Stomach (tissue), 19 donors: ENCODE data around the gene ILRUN. TPM values are rescaled to one million over a fixed set of nuclear protein-coding genes. Genes with fewer than 3 reads are reported as not detected.
"Not testable (repeated sequence)": the region's sequence is repeated elsewhere in the genome, so short reads cannot be mapped to it uniquely, and the experiment has no call there.

ENCODE experiments used
- DNase-seq, 2 donors: peaks; one replicate each; pipeline versions ENCODE4 v3.0.0 to v3.0.0-alpha.2; 2013 to 2019
- H3K27ac ChIP-seq, 5 donors: fragments of 200-600 bp in 4 of 5; sonication (generic) in 4 of 5; one replicate each; pipeline ENCODE4 v1.5.1; 2013 to 2019; ENCODE audit warnings: mild to moderate bottlenecking in 1 of 5, moderate library complexity in 1 of 5
- H3K27me3 ChIP-seq, 3 donors: fragments of 200-600 bp; sonication (generic); one replicate each; pipeline ENCODE4 v1.5.1; 2017 to 2019; ENCODE audit warnings: mixed run types in 1 of 3
- H3K36me3 ChIP-seq, 4 donors: fragments of 200-600 bp; sonication (generic); 1 replicate in 3 of 4; 2 replicates in 1 of 4; pipeline ENCODE4 v1.5.1; 2016 to 2019
- H3K4me1 ChIP-seq, 4 donors: fragments of 200-600 bp; sonication (generic); one replicate each; pipeline ENCODE4 v1.5.1; 2016 to 2019
- H3K4me3 ChIP-seq, 4 donors: fragments of 200-600 bp; sonication (generic) in 3 of 4; one replicate each; pipeline ENCODE4 v1.5.1; 2016 to 2019; ENCODE audit warnings: mild to moderate bottlenecking in 1 of 4
- H3K9me3 ChIP-seq, 4 donors: fragments of 200-600 bp; sonication (generic); one replicate each; pipeline ENCODE4 v1.5.1; 2016 to 2019
- EP300 ChIP-seq: sonication (generic); formaldehyde crosslinking; IDR thresholded peaks from one replicate; pipeline ENCODE4 v1.6.1; 2017; ENCODE audit warnings: antibody characterized with exemption
- POLR2A ChIP-seq, 4 donors: fragments of 450-650 bp; IDR thresholded peaks; one replicate each; pipeline ENCODE4 v1.6.1; 2016; ENCODE audit warnings: antibody characterized with exemption in 4 of 4, control low read depth in 2 of 4, mild to moderate bottlenecking in 1 of 4, moderate library complexity in 1 of 4
- POLR2AphosphoS5 ChIP-seq, 3 donors: sonication (generic); formaldehyde crosslinking; IDR thresholded peaks; one replicate each; pipeline ENCODE4 v1.6.1; 2016; ENCODE audit warnings: antibody characterized with exemption in 3 of 3
- WGBS, 5 donors: extraction: QIAGEN DNeasy Blood & Tissue Kit in 3 of 5; methylation state at CpG; one replicate each; pipeline versions ENCODE4 v1.1.5 to v1.1.7; 2013 to 2018; 5-methylcytosine and 5-hydroxymethylcytosine counted together
- intact Hi-C: fragments of 100-400 bp; cut with DNase I; formaldehyde crosslinking; loops from one replicate; pipeline ENCODE4 v1.15.1; 2023; ENCODE audit warnings: low total_unique reads
- long read RNA-seq, 10 donors: transcript quantifications; one replicate each; lab custom pipeline, GENCODE V29; 2026
- polyA plus RNA-seq, 3 donors: library from polyadenylated mRNA; stranded (reverse); fragments of 200-250 nt; gene quantifications; one replicate each; pipeline ENCODE4 v1.2.3, GENCODE V29; 2013
- total RNA-seq, 5 donors: library from RNA; depleted of rRNA; stranded (reverse); fragments of >200 nt; gene quantifications; one replicate each; pipeline versions ENCODE4 v1.1.0 to v1.2.3, GENCODE V29; 2014 to 2016
- TF ChIP-seq, protein P1 (sequence below), 7 experiments: fragments of 450-650 bp in 4 of 7; fragments of 200-600 bp in 3 of 7; sonication (generic) in 3 of 7; IDR thresholded peaks; one replicate each; pipeline ENCODE4 v1.5.1; 2016 to 2019; ENCODE audit warnings: antibody characterized with exemption in 7 of 7, control low read depth in 2 of 7, mild to moderate bottlenecking in 1 of 7
- donor health status: healthy with polysubstance abuse.
- donor health status: Bipolar disorder and iron deficiency.
- donor health status: healthy.

Gene ILRUN
- total RNA-seq (10 to 100 TPM; 27.4 to 89.3 (median 45.2) TPM), polyA plus RNA-seq (10 to 100 TPM; 27.0 to 44.7 (median 40.6) TPM)
- long read RNA-seq, donor 1, full-length matches to known transcripts: 4 of 9 reads
- long read RNA-seq, donor 1, partial matches to known transcripts: 5 of 9 reads
- long read RNA-seq, donor 1, other reads (novel, unspliced or antisense): 0 of 9 reads
- long read RNA-seq, donor 2, full-length matches to known transcripts: 2 of 15 reads
- long read RNA-seq, donor 2, partial matches to known transcripts: 13 of 15 reads
- long read RNA-seq, donor 2, other reads (novel, unspliced or antisense): 0 of 15 reads
- long read RNA-seq, donor 3, full-length matches to known transcripts: 2 of 7 reads
- long read RNA-seq, donor 3, partial matches to known transcripts: 5 of 7 reads
- long read RNA-seq, donor 3, other reads (novel, unspliced or antisense): 0 of 7 reads
- long read RNA-seq, donor 4: 0 reads
- long read RNA-seq, donor 5, full-length matches to known transcripts: 2 of 14 reads
- long read RNA-seq, donor 5, partial matches to known transcripts: 12 of 14 reads
- long read RNA-seq, donor 5, other reads (novel, unspliced or antisense): 0 of 14 reads
- long read RNA-seq, donor 6, full-length matches to known transcripts: 11 of 54 reads
- long read RNA-seq, donor 6, partial matches to known transcripts: 43 of 54 reads
- long read RNA-seq, donor 6, other reads (novel, unspliced or antisense): 0 of 54 reads
- long read RNA-seq, donor 7, full-length matches to known transcripts: 2 of 16 reads
- long read RNA-seq, donor 7, partial matches to known transcripts: 14 of 16 reads
- long read RNA-seq, donor 7, other reads (novel, unspliced or antisense): 0 of 16 reads
- long read RNA-seq, donor 8, full-length matches to known transcripts: 5 of 16 reads
- long read RNA-seq, donor 8, partial matches to known transcripts: 11 of 16 reads
- long read RNA-seq, donor 8, other reads (novel, unspliced or antisense): 0 of 16 reads
- long read RNA-seq, donor 9, full-length matches to known transcripts: 2 of 8 reads
- long read RNA-seq, donor 9, partial matches to known transcripts: 6 of 8 reads
- long read RNA-seq, donor 9, other reads (novel, unspliced or antisense): 0 of 8 reads
- long read RNA-seq, donor 10, full-length matches to known transcripts: 1 of 1 reads
- long read RNA-seq, donor 10, partial matches to known transcripts: 0 of 1 reads
- long read RNA-seq, donor 10, other reads (novel, unspliced or antisense): 0 of 1 reads

DNA sequence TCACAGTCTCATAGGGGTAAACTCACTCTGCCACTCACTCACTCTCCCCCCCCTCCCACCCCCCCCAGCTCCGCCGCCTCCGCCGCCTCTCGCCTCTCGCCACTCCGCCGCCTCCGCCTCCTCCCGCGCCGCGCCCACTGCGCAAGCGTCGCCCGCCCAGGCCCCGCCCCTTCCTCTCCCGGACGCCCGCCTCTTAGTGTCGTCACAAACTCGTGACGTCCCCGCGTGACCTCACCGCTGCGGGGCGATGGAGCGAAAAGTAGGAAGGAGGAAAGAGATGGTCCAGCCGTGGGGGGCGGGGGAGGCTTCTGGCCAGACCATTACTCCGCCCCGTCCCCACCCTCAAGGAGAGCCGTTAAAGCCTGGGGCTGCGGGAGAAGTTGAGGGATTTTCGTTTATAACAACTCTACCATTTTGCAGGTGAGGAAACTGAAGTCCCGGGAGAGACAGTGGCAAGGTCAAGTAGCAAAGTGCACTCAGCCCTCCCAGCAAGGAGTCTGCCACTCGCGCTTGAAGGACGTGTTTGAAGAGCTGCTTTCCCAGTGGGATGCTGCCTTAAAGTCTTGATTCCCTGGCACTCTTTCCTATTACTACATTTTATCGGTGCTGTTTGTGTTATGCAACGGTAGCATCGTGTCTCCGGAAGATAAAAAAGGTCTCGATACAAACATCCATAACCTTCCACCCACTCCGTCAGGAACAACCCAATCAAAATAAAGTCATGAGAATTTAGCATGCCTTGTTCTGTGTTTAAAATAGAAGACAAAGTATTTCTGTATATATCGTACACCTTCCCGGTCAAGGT is at the start of gene ILRUN:
Gene ILRUN, minus strand, starts transcription at position 29 of the 805 bp plus-strand sequence. CDS start 164 bp downstream, outside the sequence.
- H3K9me3 ChIP-seq: no peaks in the 10 kb centered on the region
- DNase-seq: peak; percentile 98 to 99
- H3K36me3 ChIP-seq: no peaks in the 10 kb centered on the region
- peak within 1 kb of the TSS; percentile 86 to 97 (median 88) for H3K4me3 ChIP-seq
- no peaks in the 10 kb centered on the region for H3K27me3 ChIP-seq
- intact Hi-C loops: no loop called here
- 4 to 10% (median 5%) methylated on average over 22 to 47 of the region's 49 CpGs for WGBS, 5 donors
- TF ChIP-seq, protein P1, sequence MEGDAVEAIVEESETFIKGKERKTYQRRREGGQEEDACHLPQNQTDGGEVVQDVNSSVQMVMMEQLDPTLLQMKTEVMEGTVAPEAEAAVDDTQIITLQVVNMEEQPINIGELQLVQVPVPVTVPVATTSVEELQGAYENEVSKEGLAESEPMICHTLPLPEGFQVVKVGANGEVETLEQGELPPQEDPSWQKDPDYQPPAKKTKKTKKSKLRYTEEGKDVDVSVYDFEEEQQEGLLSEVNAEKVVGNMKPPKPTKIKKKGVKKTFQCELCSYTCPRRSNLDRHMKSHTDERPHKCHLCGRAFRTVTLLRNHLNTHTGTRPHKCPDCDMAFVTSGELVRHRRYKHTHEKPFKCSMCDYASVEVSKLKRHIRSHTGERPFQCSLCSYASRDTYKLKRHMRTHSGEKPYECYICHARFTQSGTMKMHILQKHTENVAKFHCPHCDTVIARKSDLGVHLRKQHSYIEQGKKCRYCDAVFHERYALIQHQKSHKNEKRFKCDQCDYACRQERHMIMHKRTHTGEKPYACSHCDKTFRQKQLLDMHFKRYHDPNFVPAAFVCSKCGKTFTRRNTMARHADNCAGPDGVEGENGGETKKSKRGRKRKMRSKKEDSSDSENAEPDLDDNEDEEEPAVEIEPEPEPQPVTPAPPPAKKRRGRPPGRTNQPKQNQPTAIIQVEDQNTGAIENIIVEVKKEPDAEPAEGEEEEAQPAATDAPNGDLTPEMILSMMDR (IDR thresholded peaks at IDR 0.05): no peak
- TF ChIP-seq EP300 (peak; percentile 56), POLR2A (IDR thresholded peaks at IDR 0.05) (peak in 2 of 4 donors; percentile 16 to 40), POLR2AphosphoS5 (IDR thresholded peaks at IDR 0.05) (peak; percentile 70 to 88 (median 80))
- H3K4me1 ChIP-seq: peaks cover 17 to 47% (median 40%) of the 10 kb centered on the region in 4 donors
- H3K27ac ChIP-seq: peak within 1 kb of the TSS; percentile 92 to 97 (median 97)

DNA sequence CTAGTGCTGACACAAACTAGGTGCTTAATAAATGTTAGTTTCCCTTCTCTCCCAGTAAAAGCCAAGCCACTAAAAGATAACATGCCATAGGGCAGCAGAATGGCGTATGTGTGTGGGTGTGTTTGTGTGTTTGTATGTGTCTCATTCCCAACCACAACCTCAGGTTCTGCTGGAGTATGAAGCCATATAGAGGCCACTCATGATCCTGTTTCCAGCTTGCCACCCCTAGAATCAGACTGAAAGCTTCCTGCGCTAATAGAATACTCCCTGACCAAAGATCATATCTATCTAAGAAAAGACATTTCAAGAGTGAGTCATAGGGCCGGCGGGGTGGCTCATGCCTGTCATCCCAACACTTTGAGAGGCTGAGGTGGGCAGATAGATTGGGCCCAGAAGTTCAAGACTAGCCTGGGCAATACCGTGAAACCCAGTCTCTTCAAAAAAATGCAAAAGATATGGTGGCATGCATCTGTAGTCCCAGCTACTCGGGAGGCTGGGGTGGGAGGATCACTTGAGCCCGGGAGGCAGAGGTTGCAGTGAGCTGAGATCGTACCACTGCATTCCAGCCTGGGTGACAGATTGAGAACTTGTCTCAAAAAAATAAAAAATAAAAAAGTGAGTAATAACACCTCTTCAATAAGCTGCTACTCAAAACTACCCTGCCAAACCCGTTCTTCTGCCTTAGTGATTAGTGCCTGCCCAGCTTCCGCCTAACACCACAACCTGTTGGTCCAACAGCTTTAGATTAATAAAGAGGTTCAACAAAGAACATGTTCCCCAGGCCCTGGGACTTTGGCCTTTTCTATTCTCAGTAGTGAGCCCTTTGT is 48.9 kb upstream of the ILRUN start:
- 30 to 52% (median 45%) methylated on average over 10 of the region's 10 CpGs for WGBS, 5 donors
- intact Hi-C loops: no loop called here
- Histone ChIP-seq H3K36me3 (no peaks in the 10 kb centered on the region), H3K9me3 (no peaks in the 10 kb centered on the region), H3K4me3 (no peak overlapping the region), H3K27ac (peak overlapping the region; percentile 79 to 84 (median 82)), H3K4me1 (peaks cover 13 to 17% (median 15%) of the 10 kb centered on the region in 4 donors), H3K27me3 (no peaks in the 10 kb centered on the region)
- DNase-seq: peak; percentile 82 to 96
- TF ChIP-seq EP300 (no peak), POLR2AphosphoS5 (IDR thresholded peaks at IDR 0.05) (peak in 2 of 3 donors; percentile 64 to 78)

DNA sequence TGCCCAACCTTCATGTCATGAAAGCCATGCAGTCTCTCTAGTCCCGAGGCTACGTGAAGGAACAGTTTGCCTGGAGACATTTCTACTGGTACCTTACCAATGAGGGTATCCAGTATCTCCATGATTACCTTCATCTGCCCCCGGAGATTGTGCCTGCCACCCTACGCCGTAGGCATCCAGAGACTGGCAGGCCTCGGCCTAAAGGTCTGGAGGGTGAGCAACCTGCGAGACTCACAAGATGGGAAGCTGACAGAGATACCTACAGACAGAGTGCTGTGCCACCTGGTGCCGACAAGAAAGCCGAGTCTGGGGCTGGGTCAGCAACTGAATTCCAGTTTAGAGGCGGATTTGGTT is 47.7 kb upstream of the ILRUN start:
- peaks cover 13 to 17% (median 15%) of the 10 kb centered on the region in 4 donors for H3K4me1 ChIP-seq
- DNase-seq, intact Hi-C loops, H3K36me3 ChIP-seq, H3K27me3 ChIP-seq, H3K4me3 ChIP-seq, H3K9me3 ChIP-seq: not testable (repeated sequence)
- H3K27ac ChIP-seq: peak overlapping the region in 1 of 5 donors; percentile 82
- 93 to 97% (median 94%) methylated on average over 10 of the region's 10 CpGs for WGBS, 5 donors

DNA sequence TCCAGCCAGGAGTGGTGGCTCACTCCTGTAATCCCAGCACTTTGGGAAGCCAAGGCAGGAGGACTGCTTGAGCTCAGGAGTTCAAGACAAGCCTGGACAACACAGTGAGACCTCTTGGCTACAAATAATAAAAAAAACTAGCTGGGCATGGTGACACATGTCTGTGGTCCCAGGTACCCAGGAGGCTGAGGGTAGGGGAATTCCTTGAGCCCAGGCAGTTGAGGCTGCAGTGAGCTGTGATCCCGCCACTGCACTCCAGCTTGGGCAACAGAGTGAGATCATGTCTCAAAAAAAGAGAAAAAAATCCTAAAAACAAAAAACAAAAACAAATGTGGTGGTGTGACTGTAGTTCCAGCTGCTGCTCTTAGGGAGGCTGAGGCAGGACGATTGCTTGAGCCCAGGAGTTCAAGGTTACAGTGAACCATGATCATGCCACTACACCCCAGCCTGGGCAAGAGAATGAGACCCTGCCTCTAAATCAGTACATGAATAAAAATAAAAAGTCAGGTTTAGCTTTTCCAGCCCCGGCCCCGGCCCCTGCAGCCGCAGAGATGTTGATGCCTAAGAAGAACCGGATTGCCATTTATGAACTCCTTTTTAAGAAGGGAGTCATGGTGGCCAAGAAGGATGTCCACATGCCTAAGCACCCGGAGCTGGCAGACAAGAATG is 47.2 kb upstream of the ILRUN start:
- Histone ChIP-seq H3K27me3 (no peaks in the 10 kb centered on the region), H3K4me1 (peaks cover 13 to 17% (median 15%) of the 10 kb centered on the region in 4 donors), H3K36me3 (no peaks in the 10 kb centered on the region), H3K9me3 (no peaks in the 10 kb centered on the region), H3K27ac (no peak overlapping the region), H3K4me3 (no peak overlapping the region)
- 69 to 92% (median 86%) methylated on average over 7 of the region's 7 CpGs for WGBS, 5 donors
- intact Hi-C loops: no loop called here
- no peak for DNase-seq
- TF ChIP-seq, protein P1 (IDR thresholded peaks at IDR 0.05): no peak
- no peak for TF ChIP-seq POLR2A (IDR thresholded peaks at IDR 0.05)
- no peak for TF ChIP-seq POLR2AphosphoS5 (IDR thresholded peaks at IDR 0.05)
- no peak for TF ChIP-seq EP300
